HG03064 (cell line): ENCODE results near the gene PLD4.
"Not testable (repeated sequence)": the region's sequence is repeated elsewhere in the genome, so short reads cannot be mapped to it uniquely, and the experiment has no call there.

Experiments used
- ATAC-seq: cut with Tn5 transposase; IDR thresholded peaks from one replicate; pipeline ENCODE4 v1.9.1; 2021; ENCODE audit warnings: low read depth; ENCODE audit not compliant: unreplicated experiment

Gene PLD4

DNA sequence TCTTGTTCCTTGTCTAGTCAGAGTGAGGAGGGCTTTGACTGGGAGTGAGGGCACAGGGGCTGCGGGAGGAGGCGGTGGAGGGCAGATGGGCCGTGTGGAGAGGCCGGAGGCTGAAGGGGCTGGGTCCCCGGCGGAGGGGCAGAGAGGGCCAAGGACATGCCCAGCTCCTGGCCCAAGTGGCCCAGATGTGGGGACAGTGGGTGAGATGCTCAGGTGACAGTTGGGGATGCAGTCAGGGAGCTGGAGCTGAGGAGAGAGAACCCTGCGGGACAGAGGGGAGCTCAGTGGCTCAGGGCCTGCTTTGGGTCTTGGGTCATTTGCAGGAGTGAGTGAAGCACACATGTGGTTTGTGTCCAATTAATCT is 26.5 kb upstream of the PLD4 start:
- no peak for ATAC-seq

- ATAC-seq, result no peak
Observed at GRCh38 chr14:104898870-104899510, 25.7 kb upstream of the PLD4 start.

DNA sequence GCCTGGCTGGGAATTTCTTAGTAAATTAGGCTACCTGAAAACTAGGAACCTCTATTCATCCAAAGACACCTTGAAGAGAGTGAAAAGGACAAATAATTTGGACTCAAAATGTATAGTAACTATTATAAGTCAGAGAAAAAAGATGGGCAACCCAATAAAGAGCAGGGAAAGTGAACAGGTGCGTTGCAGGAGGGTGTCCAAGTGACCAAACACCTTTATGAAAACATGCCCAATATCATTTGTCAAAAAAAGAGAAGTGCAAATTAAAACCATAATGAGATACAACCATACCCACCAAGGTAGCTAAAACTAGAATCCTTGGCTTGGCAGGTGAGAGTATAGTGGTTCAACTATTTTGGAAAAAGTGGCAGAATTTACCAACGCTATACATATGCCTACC is 24.9 kb upstream of the PLD4 start:
- ATAC-seq, result no peak

- no peak for ATAC-seq
Observed at GRCh38 chr14:104900639-104901512, 23.8 kb upstream of the PLD4 start.

DNA sequence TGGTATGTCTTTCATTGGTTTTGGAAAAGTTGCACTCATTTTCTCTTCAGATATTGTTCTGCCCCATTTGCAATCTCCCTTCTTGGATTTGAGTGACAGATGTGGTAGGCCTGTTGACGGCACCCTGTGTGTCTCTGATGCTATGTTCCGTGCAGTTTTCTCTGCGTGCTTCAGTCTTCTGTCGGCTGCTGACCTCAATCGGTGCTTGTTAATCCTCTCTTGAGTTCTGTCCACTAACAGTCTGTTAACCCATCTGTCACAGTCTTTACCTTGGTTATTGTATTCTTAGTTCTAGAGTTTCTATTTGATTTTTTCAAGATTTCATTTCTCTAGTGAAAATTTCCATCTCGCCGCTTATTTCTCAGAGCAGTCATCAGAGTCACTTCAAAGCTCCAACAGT is 20.7 kb upstream of the PLD4 start:
- no peak for ATAC-seq

DNA sequence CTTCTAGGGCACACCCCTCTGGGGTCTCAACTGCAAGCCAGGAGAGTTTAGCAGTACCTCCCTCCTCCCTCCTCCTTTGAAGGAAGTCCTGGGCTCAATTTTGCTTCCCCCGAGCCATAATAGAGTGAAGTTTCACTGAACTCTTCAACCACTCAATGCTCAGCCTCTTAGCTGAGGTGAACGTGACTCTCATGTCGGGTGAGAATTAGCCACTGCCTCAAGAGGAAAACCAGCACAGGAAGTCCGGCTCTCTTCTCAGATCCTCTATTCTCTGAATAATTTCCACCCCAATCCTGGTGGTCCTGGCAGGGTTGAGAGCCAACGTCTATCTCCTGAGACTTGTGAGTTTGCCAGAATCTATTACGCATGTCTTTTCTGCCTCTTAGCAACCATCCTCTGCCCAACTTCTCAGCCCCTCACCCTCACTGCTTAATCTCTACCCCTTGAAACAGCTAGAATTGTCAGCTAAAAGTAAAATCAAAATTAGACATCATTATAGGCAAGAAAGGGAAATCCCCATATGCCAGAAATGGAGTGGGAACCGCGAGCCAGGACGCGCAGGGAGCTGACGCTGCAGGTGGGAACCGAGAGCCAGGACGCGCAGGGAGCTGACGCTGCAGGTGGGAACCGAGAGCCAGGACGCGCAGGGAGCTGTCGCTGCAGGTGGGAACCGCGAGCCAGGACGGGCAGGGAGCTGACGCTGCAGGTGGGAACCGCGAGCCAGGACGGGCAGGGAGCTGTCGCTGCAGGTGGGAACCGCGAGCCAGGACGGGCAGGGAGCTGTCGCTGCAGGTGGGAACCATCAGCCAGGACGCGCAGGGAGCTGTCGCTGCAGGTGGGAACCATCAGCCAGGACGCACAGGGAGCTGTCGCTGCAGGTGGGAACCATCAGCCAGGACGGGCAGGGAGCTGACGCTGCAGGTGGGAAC is 19.8 kb upstream of the PLD4 start:
- not testable (repeated sequence) for ATAC-seq

DNA sequence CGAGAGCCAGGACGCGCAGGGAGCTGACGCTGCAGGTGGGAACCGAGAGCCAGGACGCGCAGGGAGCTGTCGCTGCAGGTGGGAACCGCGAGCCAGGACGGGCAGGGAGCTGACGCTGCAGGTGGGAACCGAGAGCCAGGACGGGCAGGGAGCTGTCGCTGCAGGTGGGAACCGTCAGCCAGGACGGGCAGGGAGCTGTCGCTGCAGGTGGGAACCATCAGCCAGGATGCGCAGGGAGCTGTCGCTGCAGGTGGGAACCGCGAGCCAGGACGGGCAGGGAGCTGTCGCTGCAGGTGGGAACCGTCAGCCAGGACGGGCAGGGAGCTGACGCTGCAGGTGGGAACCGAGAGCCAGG is 19.1 kb upstream of the PLD4 start:
- not testable (repeated sequence) for ATAC-seq

DNA sequence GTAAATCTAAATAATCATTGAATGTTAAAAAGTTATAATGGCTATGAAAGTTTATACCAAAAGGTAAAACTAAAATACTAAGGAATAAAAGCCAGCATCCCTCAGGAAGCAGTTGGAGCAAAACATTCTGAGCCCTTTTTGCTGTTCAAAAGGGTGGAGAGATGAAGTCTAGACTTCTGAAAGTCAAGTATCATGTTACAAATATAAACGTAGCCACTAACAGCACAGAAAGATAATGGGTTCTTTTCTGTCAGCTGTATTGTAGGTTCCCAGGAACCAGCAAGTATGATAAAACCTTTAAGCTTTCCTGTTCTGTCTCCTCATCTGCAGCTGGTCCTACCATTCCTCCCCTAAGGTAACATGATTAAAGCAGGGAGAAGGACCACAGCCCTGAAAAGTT is 16.4 kb upstream of the PLD4 start:
- ATAC-seq, result no peak

DNA sequence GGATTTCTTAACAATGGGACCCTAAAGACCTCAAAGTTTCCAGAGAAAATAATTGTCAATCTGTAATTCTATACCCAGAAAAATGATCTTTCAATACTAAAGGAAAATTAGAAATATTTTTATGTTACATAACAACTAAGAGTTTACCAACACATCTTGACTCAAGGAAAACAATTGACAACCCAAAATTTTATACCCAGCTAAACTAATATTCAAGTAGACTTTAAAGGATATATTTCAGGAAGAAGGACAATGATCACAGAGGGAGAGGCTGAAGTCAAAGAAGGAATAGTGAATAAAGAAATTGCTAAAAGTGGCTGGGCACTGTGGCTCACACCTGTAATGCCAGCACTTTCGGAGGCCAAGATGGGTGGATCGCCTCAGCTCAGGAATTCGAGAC is 12.6 kb upstream of the PLD4 start:
- no peak for ATAC-seq

GRCh38 chr14:104913435-104913834 is 11.2 kb upstream of the PLD4 start:
- no peak for ATAC-seq

GRCh38 chr14:104917116-104917515 is 7.6 kb upstream of the PLD4 start:
- ATAC-seq, result no peak

DNA sequence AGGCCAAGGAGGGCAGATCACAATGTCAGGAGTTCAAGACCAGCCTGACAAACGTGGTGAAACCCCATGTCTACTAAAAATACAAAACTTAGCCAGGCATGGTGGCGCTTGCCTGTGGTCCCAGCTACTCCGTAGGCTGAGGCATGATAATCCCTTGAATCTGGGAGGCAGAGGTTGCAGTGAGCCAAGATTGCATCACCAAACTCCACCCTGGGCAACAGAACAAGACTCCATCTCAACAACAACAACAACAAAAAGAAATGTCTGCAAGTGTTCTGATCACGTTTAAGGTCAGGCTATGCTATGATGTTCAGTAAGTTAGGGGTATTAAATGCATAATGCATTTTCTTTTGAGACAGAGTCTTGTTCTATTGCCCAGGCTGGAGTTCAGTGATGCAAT is 6.7 kb upstream of the PLD4 start:
- ATAC-seq, result no peak

- ATAC-seq, result not testable (repeated sequence)
Observed at GRCh38 chr14:104919152-104919992, 5.3 kb upstream of the PLD4 start.

DNA sequence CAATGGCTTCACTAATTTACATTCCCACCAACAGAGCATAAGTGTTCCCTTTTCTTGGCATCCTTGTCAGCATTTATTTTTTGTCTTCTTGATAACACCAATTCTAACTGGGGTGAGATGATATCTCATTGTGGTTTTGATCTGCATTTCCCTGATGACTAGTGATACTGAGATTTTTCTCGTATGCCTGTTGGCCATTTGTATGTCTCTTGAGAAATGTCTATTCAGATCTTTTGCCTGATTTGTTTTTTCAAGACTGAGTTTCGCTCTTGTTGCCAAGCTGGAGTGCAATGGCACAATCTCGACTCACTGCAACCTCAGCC is 4.7 kb upstream of the PLD4 start:
- no peak for ATAC-seq

DNA sequence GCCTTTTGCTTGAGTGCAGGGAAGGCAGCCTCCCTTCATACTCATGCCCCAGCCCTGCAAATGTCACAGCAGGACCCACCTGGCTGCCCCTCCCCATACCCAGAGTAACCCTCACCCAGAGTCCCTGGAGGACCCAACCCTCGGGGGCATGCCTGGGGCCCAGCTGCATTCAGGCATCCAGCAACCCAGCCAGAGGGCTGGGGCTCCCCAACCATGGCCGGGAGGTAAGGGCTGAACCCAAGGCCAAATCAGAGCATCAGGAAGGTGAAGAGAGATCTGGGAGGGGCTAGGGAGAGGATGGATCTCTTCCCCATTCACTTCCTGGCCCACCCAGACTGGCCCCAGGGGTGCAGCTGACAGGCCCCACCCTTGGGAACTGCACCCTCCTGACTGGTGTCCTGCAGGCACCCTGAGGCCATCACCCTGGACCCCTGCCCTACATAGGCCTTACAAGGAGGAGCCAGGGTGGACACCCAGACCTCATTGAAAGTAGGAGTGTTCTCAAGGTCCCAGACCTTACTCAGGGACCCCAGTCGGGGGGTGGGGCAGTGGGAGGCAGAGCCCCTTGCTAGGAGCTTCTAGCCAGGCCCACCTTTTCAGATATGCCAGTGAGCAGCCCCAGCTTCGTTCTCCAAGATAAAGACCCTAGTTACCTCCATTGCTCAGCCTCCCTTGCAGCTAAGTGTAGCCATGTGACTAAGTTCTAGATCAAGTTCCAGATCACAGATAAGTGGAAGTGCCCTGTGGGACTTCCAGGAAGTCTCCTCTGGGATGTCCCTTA is 849 bp upstream of the PLD4 start:
- no peak for ATAC-seq

DNA sequence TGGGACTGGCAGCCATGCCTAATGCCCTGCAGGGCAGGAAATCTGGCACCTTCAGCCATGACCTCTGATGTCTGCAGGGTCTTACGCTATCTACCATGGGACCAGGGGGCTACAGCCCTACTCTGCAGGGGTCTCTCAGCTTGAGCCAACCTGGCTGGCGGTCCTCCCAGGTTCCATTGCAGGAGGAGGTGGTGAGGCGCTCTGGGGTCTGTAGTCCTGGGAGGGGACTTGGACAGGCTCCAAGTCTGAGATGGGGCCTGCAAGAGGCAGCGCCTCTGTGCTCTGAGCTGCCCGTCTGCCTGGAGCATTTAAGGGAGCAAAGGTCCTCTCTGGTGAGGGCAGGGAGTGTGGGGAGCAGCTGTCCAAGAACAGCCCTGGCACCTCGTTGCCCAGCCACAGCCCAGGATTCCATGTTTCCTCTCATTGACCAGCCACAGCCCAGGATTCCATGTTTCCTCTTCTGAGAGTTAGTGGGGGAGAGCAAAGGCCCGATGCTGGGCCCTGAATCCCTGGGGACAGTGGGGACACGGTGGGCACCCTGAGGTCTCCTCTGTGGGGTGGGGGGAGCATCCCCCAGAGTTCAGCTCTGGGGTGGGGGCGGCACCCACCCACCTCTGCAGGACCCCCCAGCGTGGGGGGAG is 655 bp downstream of the PLD4 start:
- ATAC-seq, result no peak

- ATAC-seq, result no peak
Observed at GRCh38 chr14:104925855-104926609, 1.4 kb downstream of the PLD4 start.

GRCh38 chr14:104926619-104927431 is 2.1 kb downstream of the PLD4 start:
- ATAC-seq, result peak; percentile 76
